Middle frontal gyrus (tissue), 1 donor: ENCODE measurements around the gene RNPS1.
A peak's percentile ranks its signal among the peaks of the same experiment; 100 is the strongest.
"Not testable (repeated sequence)": the region's sequence is repeated elsewhere in the genome, so short reads cannot be mapped to it uniquely, and the experiment has no call there.

ENCODE experiments used
- DNase-seq: peaks from one replicate; pipeline ENCODE4 v3.0.0-alpha.2; 2015; ENCODE audit warnings: low spot score; ENCODE audit errors: extremely low spot score

RNPS1 gene

GRCh38 chr16:2258530-2258929 lies 9.4 kb downstream of the RNPS1 start:
- not testable (repeated sequence) for DNase-seq

- no peak for DNase-seq
Measured at GRCh38 chr16:2257726-2258125, 10.2 kb downstream of the RNPS1 start.

GRCh38 chr16:2256531-2257140 lies 11.3 kb downstream of the RNPS1 start:
- DNase-seq, result no peak

GRCh38 chr16:2253293-2253692 lies 14.6 kb downstream of the RNPS1 start:
- no peak for DNase-seq

- DNase-seq, result no peak
Measured at GRCh38 chr16:2252806-2253148, 15.1 kb downstream of the RNPS1 start.

GRCh38 chr16:2251296-2252111 lies 16.4 kb downstream of the RNPS1 start, which contains the start of gene ECI1:
Gene ECI1 (minus strand): TSS chr16:2251587. CDS start chr16:2251566, 21 bp downstream.
- peak; percentile 86 for DNase-seq

- DNase-seq, result no peak
Measured at GRCh38 chr16:2250652-2251295, 17.2 kb downstream of the RNPS1 start.

GRCh38 chr16:2246301-2246885 lies 21.5 kb downstream of the RNPS1 start:
- DNase-seq, result no peak

- DNase-seq, result no peak
Measured at GRCh38 chr16:2244926-2245795, 22.8 kb downstream of the RNPS1 start.

GRCh38 chr16:2244301-2244700 lies 23.6 kb downstream of the RNPS1 start:
- no peak for DNase-seq

- DNase-seq, result no peak
Measured at GRCh38 chr16:2243781-2244180, 24.1 kb downstream of the RNPS1 start.

- DNase-seq, result no peak
Measured at GRCh38 chr16:2243031-2243528, 24.8 kb downstream of the RNPS1 start.

- no peak for DNase-seq
Measured at GRCh38 chr16:2242598-2242997, 25.3 kb downstream of the RNPS1 start.

GRCh38 chr16:2240331-2240730 lies 27.6 kb downstream of the RNPS1 start:
- not testable (repeated sequence) for DNase-seq

- no peak for DNase-seq
Measured at GRCh38 chr16:2238838-2239675, 28.9 kb downstream of the RNPS1 start.

GRCh38 chr16:2238150-2238837 lies 29.6 kb downstream of the RNPS1 start:
- no peak for DNase-seq

GRCh38 chr16:2237493-2238149 lies 30.3 kb downstream of the RNPS1 start:
- DNase-seq, result no peak

- DNase-seq, result no peak
Measured at GRCh38 chr16:2237102-2237482, 30.8 kb downstream of the RNPS1 start.
